H1 (cell line): Measurements from ENCODE around the gene KIF1B. TPM values are rescaled to one million over a fixed set of nuclear protein-coding genes. Genes with fewer than 3 reads are reported as not detected.

ENCODE experiments used
- CBX5 ChIP-seq: fragments of 300-800, 300-1000 bp; sonication (generic); IDR thresholded peaks from 2 replicates; pipeline ENCODE4 v1.7.1; 2016; ENCODE audit warnings: antibody characterized with exemption, low read length, low read depth
- RAD21 ChIP-seq, 2 experiments: IDR thresholded peaks in 1 of 2; conservative IDR thresholded peaks in 1 of 2; 2 replicates each; pipeline ENCODE4 v1.6.1; 2011; ENCODE audit warnings: low read depth in 2 of 2, low read length in 2 of 2, improper control_type of control experiment in 1 of 2, inconsistent platforms in 1 of 2, mild to moderate bottlenecking in 1 of 2, moderate library complexity in 1 of 2
- SP1 ChIP-seq: IDR thresholded peaks from 2 replicates; pipeline ENCODE4 v1.6.1; 2011; ENCODE audit warnings: low read depth, low read length
- polyA plus RNA-seq, 7 experiments: library from polyadenylated mRNA; depleted of rRNA in 3 of 7; stranded (reverse) in 5 of 7; unstranded in 2 of 7; fragments of >200 nt in 5 of 7; fragments of 200-250 nt in 2 of 7; gene quantifications; 1 replicate in 5 of 7; 2 replicates in 1 of 7; 4 replicates in 1 of 7; pipeline versions ENCODE4 v1.2.1 to v1.2.3, GENCODE V29; 2011 to 2013; ENCODE audit warnings: missing spikeins in 2 of 7, mixed read lengths in 2 of 7
- total RNA-seq: library from RNA; stranded (reverse); fragmentation: NEBNext Ultra II Directional; extraction: Animal tissue kit (Norgen Biotek cat#: 25700); gene quantifications from 2 replicates; pipeline ENCODE4 v1.2.1, GENCODE V29; 2021
- TF ChIP-seq, protein P1 (sequence below): fragments of 300-600 bp; sonication (generic); IDR thresholded peaks from 2 replicates; pipeline ENCODE4 v1.7.1; 2012; ENCODE audit warnings: low read length, moderate library complexity, mild to moderate bottlenecking, inconsistent platforms; ENCODE audit not compliant: insufficient replicate concordance
- TF ChIP-seq, protein P2 (sequence below): IDR thresholded peaks from 2 replicates; pipeline ENCODE4 v1.6.1; 2012; ENCODE audit warnings: inconsistent platforms

The KIF1B gene
- total and polyA plus RNA-seq, 2 of the 8 experiments (the other 6 are each of a cell fraction or from before 2014, with no cell fraction given) = 39.1 to 74.2 TPM

DNA sequence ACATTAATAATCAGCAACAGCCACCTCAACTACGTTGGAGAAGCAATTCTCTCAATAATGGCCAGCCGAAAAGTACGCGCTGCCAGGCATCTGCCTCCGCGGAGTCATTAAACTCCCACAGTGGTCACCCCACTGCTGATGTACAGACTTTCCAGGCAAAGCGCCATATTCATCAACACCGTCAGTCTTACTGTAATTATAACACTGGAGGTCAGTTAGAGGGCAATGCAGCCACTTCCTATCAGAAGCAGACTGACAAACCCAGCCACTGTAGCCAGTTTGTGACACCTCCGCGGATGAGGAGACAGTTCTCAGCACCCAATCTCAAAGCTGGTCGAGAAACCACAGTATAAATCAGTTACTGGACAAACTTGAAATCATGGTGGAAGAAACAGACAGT lies 93.9 kb downstream of the KIF1B start (continued):
- TF ChIP-seq, protein P1, sequence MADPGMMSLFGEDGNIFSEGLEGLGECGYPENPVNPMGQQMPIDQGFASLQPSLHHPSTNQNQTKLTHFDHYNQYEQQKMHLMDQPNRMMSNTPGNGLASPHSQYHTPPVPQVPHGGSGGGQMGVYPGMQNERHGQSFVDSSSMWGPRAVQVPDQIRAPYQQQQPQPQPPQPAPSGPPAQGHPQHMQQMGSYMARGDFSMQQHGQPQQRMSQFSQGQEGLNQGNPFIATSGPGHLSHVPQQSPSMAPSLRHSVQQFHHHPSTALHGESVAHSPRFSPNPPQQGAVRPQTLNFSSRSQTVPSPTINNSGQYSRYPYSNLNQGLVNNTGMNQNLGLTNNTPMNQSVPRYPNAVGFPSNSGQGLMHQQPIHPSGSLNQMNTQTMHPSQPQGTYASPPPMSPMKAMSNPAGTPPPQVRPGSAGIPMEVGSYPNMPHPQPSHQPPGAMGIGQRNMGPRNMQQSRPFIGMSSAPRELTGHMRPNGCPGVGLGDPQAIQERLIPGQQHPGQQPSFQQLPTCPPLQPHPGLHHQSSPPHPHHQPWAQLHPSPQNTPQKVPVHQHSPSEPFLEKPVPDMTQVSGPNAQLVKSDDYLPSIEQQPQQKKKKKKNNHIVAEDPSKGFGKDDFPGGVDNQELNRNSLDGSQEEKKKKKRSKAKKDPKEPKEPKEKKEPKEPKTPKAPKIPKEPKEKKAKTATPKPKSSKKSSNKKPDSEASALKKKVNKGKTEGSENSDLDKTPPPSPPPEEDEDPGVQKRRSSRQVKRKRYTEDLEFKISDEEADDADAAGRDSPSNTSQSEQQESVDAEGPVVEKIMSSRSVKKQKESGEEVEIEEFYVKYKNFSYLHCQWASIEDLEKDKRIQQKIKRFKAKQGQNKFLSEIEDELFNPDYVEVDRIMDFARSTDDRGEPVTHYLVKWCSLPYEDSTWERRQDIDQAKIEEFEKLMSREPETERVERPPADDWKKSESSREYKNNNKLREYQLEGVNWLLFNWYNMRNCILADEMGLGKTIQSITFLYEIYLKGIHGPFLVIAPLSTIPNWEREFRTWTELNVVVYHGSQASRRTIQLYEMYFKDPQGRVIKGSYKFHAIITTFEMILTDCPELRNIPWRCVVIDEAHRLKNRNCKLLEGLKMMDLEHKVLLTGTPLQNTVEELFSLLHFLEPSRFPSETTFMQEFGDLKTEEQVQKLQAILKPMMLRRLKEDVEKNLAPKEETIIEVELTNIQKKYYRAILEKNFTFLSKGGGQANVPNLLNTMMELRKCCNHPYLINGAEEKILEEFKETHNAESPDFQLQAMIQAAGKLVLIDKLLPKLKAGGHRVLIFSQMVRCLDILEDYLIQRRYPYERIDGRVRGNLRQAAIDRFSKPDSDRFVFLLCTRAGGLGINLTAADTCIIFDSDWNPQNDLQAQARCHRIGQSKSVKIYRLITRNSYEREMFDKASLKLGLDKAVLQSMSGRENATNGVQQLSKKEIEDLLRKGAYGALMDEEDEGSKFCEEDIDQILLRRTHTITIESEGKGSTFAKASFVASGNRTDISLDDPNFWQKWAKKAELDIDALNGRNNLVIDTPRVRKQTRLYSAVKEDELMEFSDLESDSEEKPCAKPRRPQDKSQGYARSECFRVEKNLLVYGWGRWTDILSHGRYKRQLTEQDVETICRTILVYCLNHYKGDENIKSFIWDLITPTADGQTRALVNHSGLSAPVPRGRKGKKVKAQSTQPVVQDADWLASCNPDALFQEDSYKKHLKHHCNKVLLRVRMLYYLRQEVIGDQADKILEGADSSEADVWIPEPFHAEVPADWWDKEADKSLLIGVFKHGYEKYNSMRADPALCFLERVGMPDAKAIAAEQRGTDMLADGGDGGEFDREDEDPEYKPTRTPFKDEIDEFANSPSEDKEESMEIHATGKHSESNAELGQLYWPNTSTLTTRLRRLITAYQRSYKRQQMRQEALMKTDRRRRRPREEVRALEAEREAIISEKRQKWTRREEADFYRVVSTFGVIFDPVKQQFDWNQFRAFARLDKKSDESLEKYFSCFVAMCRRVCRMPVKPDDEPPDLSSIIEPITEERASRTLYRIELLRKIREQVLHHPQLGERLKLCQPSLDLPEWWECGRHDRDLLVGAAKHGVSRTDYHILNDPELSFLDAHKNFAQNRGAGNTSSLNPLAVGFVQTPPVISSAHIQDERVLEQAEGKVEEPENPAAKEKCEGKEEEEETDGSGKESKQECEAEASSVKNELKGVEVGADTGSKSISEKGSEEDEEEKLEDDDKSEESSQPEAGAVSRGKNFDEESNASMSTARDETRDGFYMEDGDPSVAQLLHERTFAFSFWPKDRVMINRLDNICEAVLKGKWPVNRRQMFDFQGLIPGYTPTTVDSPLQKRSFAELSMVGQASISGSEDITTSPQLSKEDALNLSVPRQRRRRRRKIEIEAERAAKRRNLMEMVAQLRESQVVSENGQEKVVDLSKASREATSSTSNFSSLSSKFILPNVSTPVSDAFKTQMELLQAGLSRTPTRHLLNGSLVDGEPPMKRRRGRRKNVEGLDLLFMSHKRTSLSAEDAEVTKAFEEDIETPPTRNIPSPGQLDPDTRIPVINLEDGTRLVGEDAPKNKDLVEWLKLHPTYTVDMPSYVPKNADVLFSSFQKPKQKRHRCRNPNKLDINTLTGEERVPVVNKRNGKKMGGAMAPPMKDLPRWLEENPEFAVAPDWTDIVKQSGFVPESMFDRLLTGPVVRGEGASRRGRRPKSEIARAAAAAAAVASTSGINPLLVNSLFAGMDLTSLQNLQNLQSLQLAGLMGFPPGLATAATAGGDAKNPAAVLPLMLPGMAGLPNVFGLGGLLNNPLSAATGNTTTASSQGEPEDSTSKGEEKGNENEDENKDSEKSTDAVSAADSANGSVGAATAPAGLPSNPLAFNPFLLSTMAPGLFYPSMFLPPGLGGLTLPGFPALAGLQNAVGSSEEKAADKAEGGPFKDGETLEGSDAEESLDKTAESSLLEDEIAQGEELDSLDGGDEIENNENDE = no peak
- no peak for TF ChIP-seq SP1
- TF ChIP-seq, protein P2, sequence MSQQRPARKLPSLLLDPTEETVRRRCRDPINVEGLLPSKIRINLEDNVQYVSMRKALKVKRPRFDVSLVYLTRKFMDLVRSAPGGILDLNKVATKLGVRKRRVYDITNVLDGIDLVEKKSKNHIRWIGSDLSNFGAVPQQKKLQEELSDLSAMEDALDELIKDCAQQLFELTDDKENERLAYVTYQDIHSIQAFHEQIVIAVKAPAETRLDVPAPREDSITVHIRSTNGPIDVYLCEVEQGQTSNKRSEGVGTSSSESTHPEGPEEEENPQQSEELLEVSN = no peak
- TF ChIP-seq CBX5 = no peak
- no peak for TF ChIP-seq RAD21 (IDR thresholded peaks at IDR 0.05 in 1 of 2, conservative IDR thresholded peaks at IDR 0.05 in 1 of 2; ENCODE audit: low read depth in 2 of 2, low read length in 2 of 2)
